SH-SY5Y (cell line): Measurements from ENCODE around the gene AKIP1.

ENCODE experiments used
- GATA2 ChIP-seq: IDR thresholded peaks from 2 replicates; pipeline ENCODE4 v1.6.1; 2011; ENCODE audit warnings: mild to moderate bottlenecking, low read depth, low read length
- GATA3 ChIP-seq: IDR thresholded peaks from 2 replicates; pipeline ENCODE4 v1.6.1; 2011; ENCODE audit warnings: low read depth, mild to moderate bottlenecking, low read length, moderate library complexity

DNA sequence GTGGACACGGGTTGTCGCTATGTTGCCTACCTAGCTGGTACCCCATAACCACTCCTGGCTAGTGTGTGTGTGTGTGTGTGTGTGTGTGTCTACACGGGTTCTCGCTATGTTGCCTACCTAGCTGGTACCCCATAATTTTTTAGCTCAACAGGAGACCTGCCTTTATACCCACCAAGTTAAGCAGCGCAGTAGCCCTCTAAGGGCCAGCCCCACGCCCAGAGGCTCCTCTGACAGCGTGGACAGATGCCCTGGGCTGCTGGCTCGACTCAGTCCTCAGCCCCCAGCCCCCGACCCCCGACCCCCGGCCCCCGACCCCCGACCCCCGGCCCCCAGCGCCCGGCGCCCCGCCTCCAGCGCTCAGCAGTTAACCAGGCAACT is 351 bp upstream of the AKIP1 start:
- TF ChIP-seq GATA2 (no peak), GATA3 (no peak)
